HepG2 (cell line): ENCODE measurements around the gene LAMB4. TPM values are rescaled to one million over a fixed set of nuclear protein-coding genes. Genes with fewer than 3 reads are reported as not detected.

ENCODE experiments used
- ATAC-seq: fragments of 200-7000 bp; cut with Tn5 transposase; 3 replicates; pipeline ENCODE4 v1.9.1; 2020; ENCODE audit warnings: mild to moderate bottlenecking, moderate library complexity
- BruUV-seq: library from RNA; stranded (reverse); fragments of 400-500 nt; replicated peaks from 2 replicates; lab custom pipeline; 2021; lab: Mats Ljungman, UMichigan
- CTCF ChIA-PET: fragments of 300-600 bp; formaldehyde crosslinking; extraction: SDS; loops from one replicate; lab custom pipeline; 2021; ENCODE audit warnings: low total read pairs, inconsistent platforms, low intra/inter-chr PET ratio; lab: Yijun Ruan, JAX
- POLR2A ChIA-PET: fragments of 350-600 bp; sonication (Branson Sonifier 250); formaldehyde crosslinking; loops from one replicate; lab custom pipeline; 2020; ENCODE audit warnings: antibody characterized with exemption, inconsistent platforms; lab: Yijun Ruan, JAX
- DNase-seq: peaks from one replicate; pipeline ENCODE4 v3.0.0-alpha.2; 2015; ENCODE audit warnings: low spot score
- FAIRE-seq: peaks from 3 replicates; lab custom pipeline; 2011; peaks lifted over from hg19 to GRCh38; lab: Jason Lieb, UNC
- H2AFZ ChIP-seq: one replicate; pipeline ENCODE4 v1.6.1; 2011; ENCODE audit warnings: low read length, inconsistent platforms
- H3K27ac ChIP-seq: fragments of 300-600 bp; 3 replicates; pipeline ENCODE4 v1.8.0; 2011; ENCODE audit warnings: mixed run types, mild to moderate bottlenecking, mixed read lengths, low read length, inconsistent platforms; ENCODE audit not compliant: insufficient read depth; ENCODE audit errors: extremely low read length
- H3K27me3 ChIP-seq, 2 experiments: fragments of 200-600 bp in 1 of 2; 2 replicates in 1 of 2; 3 replicates in 1 of 2; pipeline versions ENCODE4 v1.6.0 to v1.8.0; 2011; ENCODE audit warnings: low read length in 2 of 2, mild to moderate bottlenecking in 2 of 2, moderate library complexity in 2 of 2, inconsistent platforms in 1 of 2; ENCODE audit not compliant: insufficient read depth in 2 of 2, control insufficient read depth in 1 of 2
- H3K36me3 ChIP-seq, 2 experiments: fragments of 200-600 bp in 1 of 2; replicated peaks in 1 of 2; 2 replicates in 1 of 2; 3 replicates in 1 of 2; pipeline versions ENCODE4 v1.5.1 to v1.8.0; 2011; ENCODE audit warnings: low read length in 2 of 2, inconsistent platforms in 1 of 2; ENCODE audit not compliant: insufficient read depth in 2 of 2, control insufficient read depth in 1 of 2
- H3K4me1 ChIP-seq: 2 replicates; pipeline ENCODE4 v1.5.1; 2012; ENCODE audit warnings: low read length, inconsistent platforms; ENCODE audit not compliant: insufficient read depth
- H3K4me2 ChIP-seq: 2 replicates; pipeline ENCODE4 v1.6.0; 2011; ENCODE audit warnings: low read depth, low read length, inconsistent platforms
- H3K4me3 ChIP-seq, 3 experiments: fragments of 200-600 bp in 1 of 3; sonication (generic), shearing (Covaris generic) in 1 of 3; replicated peaks in 1 of 3; 2 replicates each; pipeline ENCODE4 v1.5.1; 2011 to 2016; ENCODE audit warnings: low read length in 3 of 3, inconsistent platforms in 2 of 3, low read depth in 2 of 3, mild to moderate bottlenecking in 2 of 3, control low read depth in 1 of 3, mixed read lengths in 1 of 3; ENCODE audit not compliant: insufficient read depth in 1 of 3
- H3K79me2 ChIP-seq: one replicate; pipeline ENCODE4 v1.6.1; 2011; ENCODE audit warnings: low read length, inconsistent platforms; ENCODE audit not compliant: insufficient read depth
- H3K9ac ChIP-seq: 2 replicates; pipeline ENCODE4 v1.6.0; 2011; ENCODE audit warnings: mild to moderate bottlenecking, low read depth, low read length, inconsistent platforms; ENCODE audit not compliant: insufficient read depth
- H3K9me3 ChIP-seq: 2 replicates; pipeline ENCODE4 v1.5.1; 2012; ENCODE audit warnings: mild to moderate bottlenecking, low read length
- H4K20me1 ChIP-seq: 2 replicates; pipeline ENCODE4 v1.6.0; 2011; ENCODE audit warnings: inconsistent platforms, mild to moderate bottlenecking, low read length, moderate library complexity; ENCODE audit not compliant: insufficient read depth
- FOXK1 ChIP-seq: sonication (generic); formaldehyde crosslinking; IDR thresholded peaks from 2 replicates; pipeline ENCODE4 v1.4.0; 2020; ENCODE audit warnings: low read depth, missing genetic modification reagents, borderline replicate concordance
- HCFC1 ChIP-seq: fragments of 150-350 bp; IDR thresholded peaks from 2 replicates; pipeline ENCODE4 v1.6.1; 2014; ENCODE audit warnings: low read depth, low read length
- IKZF4 ChIP-seq: sonication (generic); formaldehyde crosslinking; IDR thresholded peaks from 2 replicates; pipeline ENCODE4 v1.5.1; 2020; ENCODE audit warnings: borderline replicate concordance, mild to moderate bottlenecking, low read depth, missing genetic modification reagents; ENCODE audit errors: not compliant biosample characterization
- MBNL3 ChIP-seq: fragments of 250-450 bp; sonication (Bioruptor Pico); conservative IDR thresholded peaks from 2 replicates; pipeline ENCODE4 v1.8.0; 2022; ENCODE audit warnings: mild to moderate bottlenecking, inconsistent platforms
- NONO ChIP-seq, 2 experiments: fragments of 450-650 bp in 1 of 2; sonication (generic) in 1 of 2; formaldehyde crosslinking in 1 of 2; IDR thresholded peaks in 1 of 2; conservative IDR thresholded peaks in 1 of 2; 2 replicates each; pipeline versions ENCODE4 v1.6.1 to v1.8.0; 2017 to 2022; ENCODE audit warnings: mild to moderate bottlenecking in 1 of 2, missing genetic modification reagents in 1 of 2, moderate library complexity in 1 of 2
- XRCC5 ChIP-seq: fragments of 200-400 bp; formaldehyde crosslinking; optimal IDR thresholded peaks from 2 replicates; pipeline ENCODE3; 2017; ENCODE audit warnings: mild to moderate bottlenecking, low read length
- ZNF562 ChIP-seq: sonication (generic); formaldehyde crosslinking; IDR thresholded peaks from 2 replicates; pipeline ENCODE4 v1.8.0; 2022; ENCODE audit warnings: missing genetic modification reagents, borderline replicate concordance
- ZNF629 ChIP-seq: sonication (generic); formaldehyde crosslinking; conservative IDR thresholded peaks from 2 replicates; pipeline ENCODE4 v1.5.0; 2020; ENCODE audit warnings: missing genetic modification reagents
- WGBS: methylation state at CpG from one replicate; pipeline ENCODE4 v1.1.6; 2017; ENCODE audit warnings: low lambda C conversion rate; 5-methylcytosine and 5-hydroxymethylcytosine counted together
- in situ Hi-C: cut with HindIII; loops from 2 replicates; pipeline ENCODE4 v1.10.0; 2017; ENCODE audit warnings: low pct_unique_long_range_greater_than_20kb; ENCODE audit not compliant: extremely low pct_ligation_motif_present
- intact Hi-C: fragments of 100-400 bp; cut with micrococcal nuclease; formaldehyde crosslinking; loops from one replicate; pipeline ENCODE4 v1.10.0; 2022; ENCODE audit not compliant: unreplicated experiment
- polyA plus RNA-seq, 8 experiments: library from polyadenylated mRNA; depleted of rRNA in 3 of 8; stranded (reverse) in 7 of 8; unstranded in 1 of 8; fragments of >200 nt; fragmentation: Illumina TruSeq in 4 of 8; extraction: Trizol in 4 of 8; gene quantifications; 2 replicates each; pipeline versions ENCODE4 v1.2.1 to v1.2.3, GENCODE V29; 2011 to 2016; ENCODE audit warnings: low read depth in 4 of 8, missing spikeins in 1 of 8, mixed read lengths in 1 of 8; ENCODE audit not compliant: insufficient read depth in 1 of 8
- total RNA-seq, 5 experiments: library from RNA; depleted of rRNA; stranded (reverse); fragments of >200 nt; fragmentation: Illumina TruSeq; extraction: Trizol; gene quantifications; 2 replicates each; pipeline ENCODE4 v1.2.3, GENCODE V29; 2016; ENCODE audit warnings: low read depth in 1 of 5
- TF ChIP-seq, protein P1 (sequence below): sonication (generic); formaldehyde crosslinking; IDR thresholded peaks from 2 replicates; pipeline ENCODE4 v1.4.0; 2020; ENCODE audit warnings: missing genetic modification reagents

LAMB4 gene
- total and polyA plus RNA-seq, 2 of the 13 experiments (the other 11 are each of a cell fraction or from before 2014, with no cell fraction given) = 0.05 TPM; not detected in 1

DNA sequence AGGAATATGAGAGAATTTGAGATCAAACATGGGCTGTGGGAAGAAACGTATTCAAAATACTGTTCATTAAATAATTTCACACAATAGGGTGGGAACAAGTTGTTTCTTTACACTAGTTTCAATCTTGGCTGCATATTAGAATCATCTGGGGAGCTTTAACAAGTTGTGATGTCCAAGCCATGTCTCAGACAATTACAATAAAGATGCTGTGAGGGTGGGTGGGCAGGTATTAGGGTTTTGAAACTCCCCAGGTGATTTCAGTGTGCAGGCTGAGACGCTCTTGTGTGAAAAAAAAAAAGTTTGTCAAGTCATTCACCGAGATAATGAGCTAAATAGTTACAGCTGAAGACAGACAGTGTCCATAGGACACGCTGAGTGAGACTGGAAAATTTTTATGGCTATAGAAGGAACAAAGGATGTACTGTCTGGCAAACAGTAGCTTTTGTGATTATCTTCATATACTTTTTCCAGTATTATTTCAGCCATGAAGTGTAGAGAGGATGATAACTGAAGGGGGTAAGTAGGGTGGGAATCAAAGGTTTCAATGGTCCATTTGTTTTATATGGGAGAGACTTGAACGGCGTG, 12.6 kb upstream of the LAMB4 start:
- TF ChIP-seq, protein P1, sequence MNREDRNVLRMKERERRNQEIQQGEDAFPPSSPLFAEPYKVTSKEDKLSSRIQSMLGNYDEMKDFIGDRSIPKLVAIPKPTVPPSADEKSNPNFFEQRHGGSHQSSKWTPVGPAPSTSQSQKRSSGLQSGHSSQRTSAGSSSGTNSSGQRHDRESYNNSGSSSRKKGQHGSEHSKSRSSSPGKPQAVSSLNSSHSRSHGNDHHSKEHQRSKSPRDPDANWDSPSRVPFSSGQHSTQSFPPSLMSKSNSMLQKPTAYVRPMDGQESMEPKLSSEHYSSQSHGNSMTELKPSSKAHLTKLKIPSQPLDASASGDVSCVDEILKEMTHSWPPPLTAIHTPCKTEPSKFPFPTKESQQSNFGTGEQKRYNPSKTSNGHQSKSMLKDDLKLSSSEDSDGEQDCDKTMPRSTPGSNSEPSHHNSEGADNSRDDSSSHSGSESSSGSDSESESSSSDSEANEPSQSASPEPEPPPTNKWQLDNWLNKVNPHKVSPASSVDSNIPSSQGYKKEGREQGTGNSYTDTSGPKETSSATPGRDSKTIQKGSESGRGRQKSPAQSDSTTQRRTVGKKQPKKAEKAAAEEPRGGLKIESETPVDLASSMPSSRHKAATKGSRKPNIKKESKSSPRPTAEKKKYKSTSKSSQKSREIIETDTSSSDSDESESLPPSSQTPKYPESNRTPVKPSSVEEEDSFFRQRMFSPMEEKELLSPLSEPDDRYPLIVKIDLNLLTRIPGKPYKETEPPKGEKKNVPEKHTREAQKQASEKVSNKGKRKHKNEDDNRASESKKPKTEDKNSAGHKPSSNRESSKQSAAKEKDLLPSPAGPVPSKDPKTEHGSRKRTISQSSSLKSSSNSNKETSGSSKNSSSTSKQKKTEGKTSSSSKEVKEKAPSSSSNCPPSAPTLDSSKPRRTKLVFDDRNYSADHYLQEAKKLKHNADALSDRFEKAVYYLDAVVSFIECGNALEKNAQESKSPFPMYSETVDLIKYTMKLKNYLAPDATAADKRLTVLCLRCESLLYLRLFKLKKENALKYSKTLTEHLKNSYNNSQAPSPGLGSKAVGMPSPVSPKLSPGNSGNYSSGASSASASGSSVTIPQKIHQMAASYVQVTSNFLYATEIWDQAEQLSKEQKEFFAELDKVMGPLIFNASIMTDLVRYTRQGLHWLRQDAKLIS = no peak
- TF ChIP-seq ZNF629 (no peak), FOXK1 (CRISPR knock-in tag) (no peak), IKZF4 (CRISPR knock-in tag) (no peak), ZNF562 (CRISPR knock-in tag) (no peak), NONO (IDR thresholded peaks at IDR 0.05) (no peak), NONO (CRISPR knock-in tag; conservative IDR thresholded peaks at IDR 0.05) (no peak), XRCC5 (no peak), HCFC1 (no peak), MBNL3 (CRISPR knock-in tag) (no peak)
- POLR2A ChIA-PET = no interaction called here
- H2AFZ ChIP-seq = no peak overlapping the region

More for the DNA sequence above, 12.6 kb upstream of the LAMB4 start:
- FAIRE-seq (no peak), ATAC-seq (no peak), DNase-seq (no peak)
- Histone ChIP-seq H3K27ac (no peak overlapping the region), H3K4me3 (no peak overlapping the region), H3K79me2 (no peaks in the 10 kb centered on the region), H3K9ac (no peak overlapping the region), H3K9me3 (no peaks in the 10 kb centered on the region), H4K20me1 (no peaks in the 10 kb centered on the region), H3K27me3 (peaks cover 0 to 9% of the 10 kb centered on the region in 2 experiments; a peak in 1 of 5 replicates), H3K36me3 (no peaks in the 10 kb centered on the region), H3K4me1 (no peaks in the 10 kb centered on the region), H3K4me2 (no peak overlapping the region)
- in situ Hi-C loops (no loop called here), intact Hi-C loops (loop anchor here (10.0 kb wide), 2 partner anchors 398 to 678 kb away; partner anchors contain the start of gene CBLL1)
- BruUV-seq = no TSS peak
- CTCF ChIA-PET = no interaction called here
- 9% methylated on average over 6 of the region's 6 CpGs for WGBS
